HepG2 (cell line): Measurements from ENCODE around the gene TK2. TPM values are rescaled to one million over a fixed set of nuclear protein-coding genes. Genes with fewer than 3 reads are reported as not detected.

ENCODE experiments used
- AHR ChIP-seq: IDR thresholded peaks from 2 replicates; pipeline ENCODE4 v1.6.1; 2018; ENCODE audit warnings: missing genetic modification reagents, missing compliant biosample characterization
- CSRNP1 ChIP-seq: sonication (generic); formaldehyde crosslinking; IDR thresholded peaks from 2 replicates; pipeline ENCODE4 v1.8.1; 2023; ENCODE audit warnings: mild to moderate bottlenecking, missing genetic modification reagents
- FOSL2 ChIP-seq: sonication (generic); formaldehyde crosslinking; IDR thresholded peaks from 2 replicates; pipeline ENCODE4 v1.4.0; 2020; ENCODE audit warnings: missing genetic modification reagents
- MNT ChIP-seq: fragments of 450-650 bp; IDR thresholded peaks from 2 replicates; pipeline ENCODE4 v1.6.1; 2016
- NR2F6 ChIP-seq, 2 experiments: IDR thresholded peaks; 2 replicates each; pipeline ENCODE4 v1.6.1; 2016; ENCODE audit warnings: antibody characterized with exemption in 1 of 2, mild to moderate bottlenecking in 1 of 2
- SNAI1 ChIP-seq: sonication (generic); formaldehyde crosslinking; IDR thresholded peaks from 2 replicates; pipeline ENCODE4 v1.5.0; 2020; ENCODE audit warnings: mild to moderate bottlenecking, missing genetic modification reagents, borderline replicate concordance
- ZNF10 ChIP-seq: sonication (generic); formaldehyde crosslinking; IDR thresholded peaks from 2 replicates; pipeline ENCODE4 v1.4.0; 2020; ENCODE audit warnings: mild to moderate bottlenecking, low read depth, missing genetic modification reagents, borderline replicate concordance
- ZNF572 ChIP-seq: sonication (generic); formaldehyde crosslinking; IDR thresholded peaks from 2 replicates; pipeline ENCODE4 v1.5.1; 2020; ENCODE audit warnings: mild to moderate bottlenecking, missing genetic modification reagents
- ZNF775 ChIP-seq: sonication (generic); formaldehyde crosslinking; IDR thresholded peaks from 2 replicates; pipeline ENCODE4 v1.4.0; 2020; ENCODE audit warnings: missing genetic modification reagents, mild to moderate bottlenecking, moderate library complexity, borderline replicate concordance
- ZNF780A ChIP-seq: sonication (generic); formaldehyde crosslinking; IDR thresholded peaks from 2 replicates; pipeline ENCODE4 v1.8.0; 2022; ENCODE audit warnings: mild to moderate bottlenecking, missing genetic modification reagents, moderate library complexity
- ZNF891 ChIP-seq: sonication (generic); formaldehyde crosslinking; IDR thresholded peaks from 2 replicates; pipeline ENCODE4 v1.5.0; 2020; ENCODE audit warnings: mild to moderate bottlenecking, missing genetic modification reagents
- polyA plus RNA-seq, 8 experiments: library from polyadenylated mRNA; depleted of rRNA in 3 of 8; stranded (reverse) in 7 of 8; unstranded in 1 of 8; fragments of >200 nt; fragmentation: Illumina TruSeq in 4 of 8; extraction: Trizol in 4 of 8; gene quantifications; 2 replicates each; pipeline versions ENCODE4 v1.2.1 to v1.2.3, GENCODE V29; 2011 to 2016; ENCODE audit warnings: low read depth in 4 of 8, missing spikeins in 1 of 8, mixed read lengths in 1 of 8; ENCODE audit not compliant: insufficient read depth in 1 of 8
- total RNA-seq, 5 experiments: library from RNA; depleted of rRNA; stranded (reverse); fragments of >200 nt; fragmentation: Illumina TruSeq; extraction: Trizol; gene quantifications; 2 replicates each; pipeline ENCODE4 v1.2.3, GENCODE V29; 2016; ENCODE audit warnings: low read depth in 1 of 5
- TF ChIP-seq, protein P1 (sequence below): sonication (generic); formaldehyde crosslinking; IDR thresholded peaks from 2 replicates; pipeline ENCODE4 v1.5.0; 2020; ENCODE audit warnings: missing genetic modification reagents
- TF ChIP-seq, protein P2 (sequence below): sonication (generic); formaldehyde crosslinking; IDR thresholded peaks from 2 replicates; pipeline ENCODE4 v1.4.0; 2020; ENCODE audit warnings: missing genetic modification reagents
- TF ChIP-seq, protein P3 (sequence below): sonication (generic); formaldehyde crosslinking; IDR thresholded peaks from 2 replicates; pipeline ENCODE4 v1.5.0; 2020; ENCODE audit warnings: missing genetic modification reagents
- TF ChIP-seq, protein P4 (sequence below): IDR thresholded peaks from 2 replicates; pipeline ENCODE4 v1.6.1; 2016; ENCODE audit warnings: low read depth, missing genetic modification reagents, missing compliant biosample characterization

TK2 gene
- total and polyA plus RNA-seq, 2 of the 13 experiments (the other 11 are each of a cell fraction or from before 2014, with no cell fraction given) = 18.7 to 21.0 TPM

- TF ChIP-seq, protein P1, sequence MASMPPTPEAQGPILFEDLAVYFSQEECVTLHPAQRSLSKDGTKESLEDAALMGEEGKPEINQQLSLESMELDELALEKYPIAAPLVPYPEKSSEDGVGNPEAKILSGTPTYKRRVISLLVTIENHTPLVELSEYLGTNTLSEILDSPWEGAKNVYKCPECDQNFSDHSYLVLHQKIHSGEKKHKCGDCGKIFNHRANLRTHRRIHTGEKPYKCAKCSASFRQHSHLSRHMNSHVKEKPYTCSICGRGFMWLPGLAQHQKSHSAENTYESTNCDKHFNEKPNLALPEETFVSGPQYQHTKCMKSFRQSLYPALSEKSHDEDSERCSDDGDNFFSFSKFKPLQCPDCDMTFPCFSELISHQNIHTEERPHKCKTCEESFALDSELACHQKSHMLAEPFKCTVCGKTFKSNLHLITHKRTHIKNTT (CRISPR knock-in tag) = no peak
- TF ChIP-seq MNT (no peak), ZNF780A (no peak), ZNF775 (CRISPR knock-in tag) (no peak), AHR (CRISPR knock-in tag) (no peak), ZNF891 (CRISPR knock-in tag) (no peak), SNAI1 (CRISPR knock-in tag) (no peak), ZNF10 (no peak), NR2F6 (IDR thresholded peaks at IDR 0.05) (no peak), NR2F6 (CRISPR knock-in tag; IDR thresholded peaks at IDR 0.05) (peak; percentile 19; the same call in 1 of the 2 replicates), CSRNP1 (CRISPR knock-in tag) (no peak), FOSL2 (CRISPR knock-in tag) (peak; percentile 74), ZNF572 (CRISPR knock-in tag) (no peak)
- TF ChIP-seq, protein P2, sequence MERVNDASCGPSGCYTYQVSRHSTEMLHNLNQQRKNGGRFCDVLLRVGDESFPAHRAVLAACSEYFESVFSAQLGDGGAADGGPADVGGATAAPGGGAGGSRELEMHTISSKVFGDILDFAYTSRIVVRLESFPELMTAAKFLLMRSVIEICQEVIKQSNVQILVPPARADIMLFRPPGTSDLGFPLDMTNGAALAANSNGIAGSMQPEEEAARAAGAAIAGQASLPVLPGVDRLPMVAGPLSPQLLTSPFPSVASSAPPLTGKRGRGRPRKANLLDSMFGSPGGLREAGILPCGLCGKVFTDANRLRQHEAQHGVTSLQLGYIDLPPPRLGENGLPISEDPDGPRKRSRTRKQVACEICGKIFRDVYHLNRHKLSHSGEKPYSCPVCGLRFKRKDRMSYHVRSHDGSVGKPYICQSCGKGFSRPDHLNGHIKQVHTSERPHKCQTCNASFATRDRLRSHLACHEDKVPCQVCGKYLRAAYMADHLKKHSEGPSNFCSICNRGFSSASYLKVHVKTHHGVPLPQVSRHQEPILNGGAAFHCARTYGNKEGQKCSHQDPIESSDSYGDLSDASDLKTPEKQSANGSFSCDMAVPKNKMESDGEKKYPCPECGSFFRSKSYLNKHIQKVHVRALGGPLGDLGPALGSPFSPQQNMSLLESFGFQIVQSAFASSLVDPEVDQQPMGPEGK (CRISPR knock-in tag) = no peak
- TF ChIP-seq, protein P3, sequence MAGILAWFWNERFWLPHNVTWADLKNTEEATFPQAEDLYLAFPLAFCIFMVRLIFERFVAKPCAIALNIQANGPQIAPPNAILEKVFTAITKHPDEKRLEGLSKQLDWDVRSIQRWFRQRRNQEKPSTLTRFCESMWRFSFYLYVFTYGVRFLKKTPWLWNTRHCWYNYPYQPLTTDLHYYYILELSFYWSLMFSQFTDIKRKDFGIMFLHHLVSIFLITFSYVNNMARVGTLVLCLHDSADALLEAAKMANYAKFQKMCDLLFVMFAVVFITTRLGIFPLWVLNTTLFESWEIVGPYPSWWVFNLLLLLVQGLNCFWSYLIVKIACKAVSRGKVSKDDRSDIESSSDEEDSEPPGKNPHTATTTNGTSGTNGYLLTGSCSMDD (CRISPR knock-in tag) = no peak
- TF ChIP-seq, protein P4, sequence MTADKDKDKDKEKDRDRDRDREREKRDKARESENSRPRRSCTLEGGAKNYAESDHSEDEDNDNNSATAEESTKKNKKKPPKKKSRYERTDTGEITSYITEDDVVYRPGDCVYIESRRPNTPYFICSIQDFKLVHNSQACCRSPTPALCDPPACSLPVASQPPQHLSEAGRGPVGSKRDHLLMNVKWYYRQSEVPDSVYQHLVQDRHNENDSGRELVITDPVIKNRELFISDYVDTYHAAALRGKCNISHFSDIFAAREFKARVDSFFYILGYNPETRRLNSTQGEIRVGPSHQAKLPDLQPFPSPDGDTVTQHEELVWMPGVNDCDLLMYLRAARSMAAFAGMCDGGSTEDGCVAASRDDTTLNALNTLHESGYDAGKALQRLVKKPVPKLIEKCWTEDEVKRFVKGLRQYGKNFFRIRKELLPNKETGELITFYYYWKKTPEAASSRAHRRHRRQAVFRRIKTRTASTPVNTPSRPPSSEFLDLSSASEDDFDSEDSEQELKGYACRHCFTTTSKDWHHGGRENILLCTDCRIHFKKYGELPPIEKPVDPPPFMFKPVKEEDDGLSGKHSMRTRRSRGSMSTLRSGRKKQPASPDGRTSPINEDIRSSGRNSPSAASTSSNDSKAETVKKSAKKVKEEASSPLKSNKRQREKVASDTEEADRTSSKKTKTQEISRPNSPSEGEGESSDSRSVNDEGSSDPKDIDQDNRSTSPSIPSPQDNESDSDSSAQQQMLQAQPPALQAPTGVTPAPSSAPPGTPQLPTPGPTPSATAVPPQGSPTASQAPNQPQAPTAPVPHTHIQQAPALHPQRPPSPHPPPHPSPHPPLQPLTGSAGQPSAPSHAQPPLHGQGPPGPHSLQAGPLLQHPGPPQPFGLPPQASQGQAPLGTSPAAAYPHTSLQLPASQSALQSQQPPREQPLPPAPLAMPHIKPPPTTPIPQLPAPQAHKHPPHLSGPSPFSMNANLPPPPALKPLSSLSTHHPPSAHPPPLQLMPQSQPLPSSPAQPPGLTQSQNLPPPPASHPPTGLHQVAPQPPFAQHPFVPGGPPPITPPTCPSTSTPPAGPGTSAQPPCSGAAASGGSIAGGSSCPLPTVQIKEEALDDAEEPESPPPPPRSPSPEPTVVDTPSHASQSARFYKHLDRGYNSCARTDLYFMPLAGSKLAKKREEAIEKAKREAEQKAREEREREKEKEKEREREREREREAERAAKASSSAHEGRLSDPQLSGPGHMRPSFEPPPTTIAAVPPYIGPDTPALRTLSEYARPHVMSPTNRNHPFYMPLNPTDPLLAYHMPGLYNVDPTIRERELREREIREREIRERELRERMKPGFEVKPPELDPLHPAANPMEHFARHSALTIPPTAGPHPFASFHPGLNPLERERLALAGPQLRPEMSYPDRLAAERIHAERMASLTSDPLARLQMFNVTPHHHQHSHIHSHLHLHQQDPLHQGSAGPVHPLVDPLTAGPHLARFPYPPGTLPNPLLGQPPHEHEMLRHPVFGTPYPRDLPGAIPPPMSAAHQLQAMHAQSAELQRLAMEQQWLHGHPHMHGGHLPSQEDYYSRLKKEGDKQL (CRISPR knock-in tag) = no peak
Observed at GRCh38 chr16:66502020-66502913, 47.7 kb downstream of the TK2 start (continued).
